ENCODE measurements around the gene ATG7.
A peak's percentile ranks its signal among the peaks of the same experiment; 100 is the strongest.
"Not testable (repeated sequence)": the region's sequence is repeated elsewhere in the genome, so short reads cannot be mapped to it uniquely, and the experiment has no call there.

Gene ATG7

GRCh38 chr3:11591391-11592282, 319.4 kb downstream of the ATG7 start:
- no peak for DNase-seq (ENCODE audit: low read depth, low spot score)
- H3K9ac ChIP-seq (ENCODE audit: insufficient read length), result peak overlapping the region; percentile 20
- H3K9me3 ChIP-seq (ENCODE audit: low read depth, low read length), result no peaks in the 10 kb centered on the region
- H3K27ac ChIP-seq, result peak overlapping the region; percentile 87
- TF ChIP-seq FOXP2 (optimal IDR thresholded peaks at IDR 0.05; ENCODE audit: control extremely low read depth, extremely low read length, insufficient read depth), result no peak
- H3K4me3 ChIP-seq, result peak overlapping the region; percentile 38; the same call in 1 of the 2 replicates
- no peaks in the 10 kb centered on the region for H3K36me3 ChIP-seq (ENCODE audit: insufficient read depth, low read length)

- no peak overlapping the region for H3K27ac ChIP-seq
- H3K9me3 ChIP-seq (ENCODE audit: low read depth, low read length), result no peaks in the 10 kb centered on the region
- H3K4me3 ChIP-seq, result no peak overlapping the region
- no peak for DNase-seq (ENCODE audit: low read depth, low spot score)
- no peak for TF ChIP-seq FOXP2 (optimal IDR thresholded peaks at IDR 0.05; ENCODE audit: control extremely low read depth, extremely low read length, insufficient read depth)
- no peak for TF ChIP-seq EZH2 (IDR thresholded peaks at IDR 0.05)
- no peak for TF ChIP-seq POLR2AphosphoS5 (IDR thresholded peaks at IDR 0.05; ENCODE audit: borderline replicate concordance, low read depth, low read length)
- H3K9ac ChIP-seq (ENCODE audit: insufficient read length), result no peak overlapping the region
- peaks cover 3% of the 10 kb centered on the region; the same call in 1 of the 2 replicates for H3K36me3 ChIP-seq (ENCODE audit: insufficient read depth, low read length)
Observed at GRCh38 chr3:11592445-11593298, 320.5 kb downstream of the ATG7 start.

- no peak for TF ChIP-seq POLR2AphosphoS5 (IDR thresholded peaks at IDR 0.05; ENCODE audit: borderline replicate concordance, low read depth, low read length)
- TF ChIP-seq FOXP2 (optimal IDR thresholded peaks at IDR 0.05; ENCODE audit: control extremely low read depth, extremely low read length, insufficient read depth), result no peak
- no peak for TF ChIP-seq EZH2 (IDR thresholded peaks at IDR 0.05)
- DNase-seq (ENCODE audit: low read depth, low spot score), result no peak
- H3K9ac ChIP-seq (ENCODE audit: insufficient read length), result no peak overlapping the region
- no peaks in the 10 kb centered on the region for H3K9me3 ChIP-seq (ENCODE audit: low read depth, low read length)
- H3K36me3 ChIP-seq (ENCODE audit: insufficient read depth, low read length), result peaks cover 4% of the 10 kb centered on the region; the same call in 1 of the 2 replicates
- H3K27ac ChIP-seq, result no peak overlapping the region
- no peak overlapping the region for H3K4me3 ChIP-seq
Observed at GRCh38 chr3:11593318-11594034, 321.3 kb downstream of the ATG7 start.

GRCh38 chr3:11595024-11595423, 322.8 kb downstream of the ATG7 start:
- not testable (repeated sequence) for H3K9me3 ChIP-seq (ENCODE audit: low read depth, low read length); DNase-seq (ENCODE audit: low read depth, low spot score); H3K9ac ChIP-seq (ENCODE audit: insufficient read length); H3K27ac ChIP-seq; H3K4me3 ChIP-seq; H3K36me3 ChIP-seq (ENCODE audit: insufficient read depth, low read length)

GRCh38 chr3:11596387-11596786, 324.2 kb downstream of the ATG7 start:
- Histone ChIP-seq H3K9ac (ENCODE audit: insufficient read length) (no peak overlapping the region), H3K9me3 (ENCODE audit: low read depth, low read length) (no peaks in the 10 kb centered on the region), H3K36me3 (ENCODE audit: insufficient read depth, low read length) (peaks cover 4% of the 10 kb centered on the region; the same call in 1 of the 2 replicates), H3K27ac (no peak overlapping the region), H3K4me3 (no peak overlapping the region)
- no peak for DNase-seq (ENCODE audit: low read depth, low spot score)
- TF ChIP-seq POLR2AphosphoS5 (IDR thresholded peaks at IDR 0.05; ENCODE audit: borderline replicate concordance, low read depth, low read length) (no peak), EZH2 (IDR thresholded peaks at IDR 0.05) (no peak), FOXP2 (optimal IDR thresholded peaks at IDR 0.05; ENCODE audit: control extremely low read depth, extremely low read length, insufficient read depth) (no peak)

- peak overlapping the region; percentile 48 for H3K4me3 ChIP-seq
- peak; percentile 34 for DNase-seq (ENCODE audit: low read depth, low spot score)
- peaks cover 4% of the 10 kb centered on the region; the same call in 1 of the 2 replicates for H3K36me3 ChIP-seq (ENCODE audit: insufficient read depth, low read length)
- H3K27ac ChIP-seq, result peak overlapping the region; percentile 89
- H3K9ac ChIP-seq (ENCODE audit: insufficient read length), result no peak overlapping the region
- no peaks in the 10 kb centered on the region for H3K9me3 ChIP-seq (ENCODE audit: low read depth, low read length)
- TF ChIP-seq FOXP2 (optimal IDR thresholded peaks at IDR 0.05; ENCODE audit: control extremely low read depth, extremely low read length, insufficient read depth), result no peak
- no peak for TF ChIP-seq EZH2 (IDR thresholded peaks at IDR 0.05)
- TF ChIP-seq POLR2AphosphoS5 (IDR thresholded peaks at IDR 0.05; ENCODE audit: borderline replicate concordance, low read depth, low read length), result no peak
Observed at GRCh38 chr3:11600501-11601282, 328.5 kb downstream of the ATG7 start.

- H3K9me3 ChIP-seq (ENCODE audit: low read depth, low read length), result no peaks in the 10 kb centered on the region
- no peak overlapping the region for H3K9ac ChIP-seq (ENCODE audit: insufficient read length)
- peaks cover 4% of the 10 kb centered on the region; the same call in 1 of the 2 replicates for H3K36me3 ChIP-seq (ENCODE audit: insufficient read depth, low read length)
- H3K4me3 ChIP-seq, result no peak overlapping the region
- TF ChIP-seq EZH2 (IDR thresholded peaks at IDR 0.05) (no peak), FOXP2 (optimal IDR thresholded peaks at IDR 0.05; ENCODE audit: control extremely low read depth, extremely low read length, insufficient read depth) (no peak), POLR2AphosphoS5 (IDR thresholded peaks at IDR 0.05; ENCODE audit: borderline replicate concordance, low read depth, low read length) (no peak)
- H3K27ac ChIP-seq, result peak overlapping the region; percentile 89
- no peak for DNase-seq (ENCODE audit: low read depth, low spot score)
Observed at GRCh38 chr3:11601446-11602238, 329.4 kb downstream of the ATG7 start.

Data from SK-N-MC (cell line).